Lower leg skin (tissue), 4 donors: ENCODE data around the gene PLCG2. TPM values are rescaled to one million over a fixed set of nuclear protein-coding genes. Genes with fewer than 3 reads are reported as not detected.
"Not testable (repeated sequence)": the region's sequence is repeated elsewhere in the genome, so short reads cannot be mapped to it uniquely, and the experiment has no call there.

Source experiments
- DNase-seq, 2 donors: peaks; one replicate each; pipeline ENCODE4 v3.0.0-alpha.2; 2019; ENCODE audit warnings: low spot score in 2 of 2
- H3K4me3 ChIP-seq: fragments of 200-600 bp; sonication (generic); 2 replicates; pipeline ENCODE4 v1.5.1; 2017; ENCODE audit warnings: mild to moderate bottlenecking, low read depth; ENCODE audit not compliant: poor library complexity, severe bottlenecking
- CTCF ChIP-seq, 3 donors: fragments of 450-650 bp; IDR thresholded peaks; one replicate each; pipeline ENCODE4 v1.5.1; 2016; ENCODE audit warnings: antibody characterized with exemption in 3 of 3, mild to moderate bottlenecking in 3 of 3, moderate library complexity in 2 of 3
- POLR2A ChIP-seq, 2 donors: fragments of 450-650 bp; IDR thresholded peaks; one replicate each; pipeline ENCODE4 v1.6.1; 2016 to 2017; ENCODE audit warnings: antibody characterized with exemption in 2 of 2, mild to moderate bottlenecking in 1 of 2, moderate library complexity in 1 of 2
- WGBS, 2 donors: methylation state at CpG; one replicate each; pipeline ENCODE4 v1.1.5; 2018; 5-methylcytosine and 5-hydroxymethylcytosine counted together
- intact Hi-C: fragments of 100-400 bp; cut with DNase I; formaldehyde crosslinking; loops from one replicate; pipeline ENCODE4 v1.15.0; 2023; ENCODE audit warnings: low total_unique reads
- total RNA-seq, 4 donors: library from RNA; depleted of rRNA; stranded (reverse); fragments of >200 nt; gene quantifications; one replicate each; pipeline ENCODE4 v1.1.0, GENCODE V29; 2016

The PLCG2 gene
- total RNA-seq, 4 donors from 2014 or later: 7.0 to 14.1 (median 10.2) TPM

- intact Hi-C loops: no loop called here
- WGBS, 2 donors: 80 to 91% methylated on average over 2 of the region's 2 CpGs
- no peak overlapping the region for H3K4me3 ChIP-seq
- DNase-seq: no peak
- TF ChIP-seq CTCF (IDR thresholded peaks at IDR 0.05): no peak
- no peak for TF ChIP-seq POLR2A (IDR thresholded peaks at IDR 0.05)
Observed at GRCh38 chr16:81796035-81796434, 16.9 kb downstream of the PLCG2 start.

DNA sequence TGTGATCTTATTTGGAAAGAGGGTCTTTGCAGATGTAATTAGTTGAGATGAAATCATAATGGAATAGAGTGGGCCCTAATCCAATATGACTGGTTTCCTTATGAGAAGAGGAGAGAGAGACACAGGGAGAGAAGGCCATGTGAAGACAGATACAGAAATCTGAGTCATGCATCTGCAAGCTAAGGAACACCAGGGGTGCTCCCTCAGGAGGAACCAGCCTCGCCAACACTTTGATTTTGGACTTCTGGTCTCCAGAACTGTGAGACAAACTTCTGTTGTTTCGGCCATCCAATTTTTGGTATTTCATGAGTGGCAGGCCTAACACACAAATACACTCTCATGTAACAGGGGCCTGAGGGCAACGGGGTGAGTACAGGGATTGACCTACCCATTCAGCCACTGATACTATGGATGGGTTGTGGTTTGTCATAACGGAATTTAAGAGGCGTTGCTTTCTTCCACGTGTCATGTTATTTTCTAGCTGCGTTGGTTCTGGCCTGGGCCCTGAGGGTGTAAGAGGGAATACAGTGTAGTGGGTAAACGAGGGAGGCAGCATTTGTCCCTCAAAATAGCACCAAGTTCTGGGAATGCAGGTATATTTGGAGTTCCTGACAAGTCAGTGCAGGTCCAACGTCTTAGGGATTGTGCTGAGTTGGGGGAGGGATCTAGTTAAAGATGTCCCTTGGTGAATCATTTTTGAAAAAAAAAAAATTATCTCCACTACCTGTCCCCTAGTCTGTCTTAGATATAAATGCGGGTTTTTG, 17.7 kb downstream of the PLCG2 start:
- no peak overlapping the region for H3K4me3 ChIP-seq
- TF ChIP-seq POLR2A (IDR thresholded peaks at IDR 0.05) (no peak), CTCF (IDR thresholded peaks at IDR 0.05) (no peak)
- intact Hi-C loops: no loop called here
- WGBS, 2 donors: 40 to 54% methylated on average over 10 of the region's 10 CpGs
- no peak for DNase-seq

DNA sequence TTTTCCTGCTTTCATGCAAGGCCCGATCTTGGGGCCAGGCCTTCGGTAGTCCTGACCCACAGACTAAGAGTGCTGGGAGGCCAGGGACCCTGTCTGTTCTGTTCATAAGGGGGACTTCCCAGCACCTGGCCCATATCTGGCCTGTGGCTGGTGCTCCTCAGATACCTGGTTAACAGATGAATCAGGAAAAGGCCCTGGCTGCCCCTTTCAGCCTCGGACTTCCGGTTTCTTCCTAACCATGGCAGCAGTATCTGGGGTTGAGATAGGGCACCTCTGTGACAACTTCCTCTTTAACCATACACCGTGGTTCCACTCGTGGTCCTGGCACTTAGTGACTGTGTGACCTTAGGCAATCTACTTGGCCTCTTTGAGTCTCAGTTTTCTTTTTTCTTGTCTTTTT, 18.4 kb downstream of the PLCG2 start:
- WGBS, 2 donors: 58 to 63% methylated on average over 6 of the region's 6 CpGs
- H3K4me3 ChIP-seq: no peak overlapping the region
- DNase-seq: no peak
- TF ChIP-seq POLR2A (IDR thresholded peaks at IDR 0.05) (no peak), CTCF (IDR thresholded peaks at IDR 0.05) (no peak)
- intact Hi-C loops: no loop called here

DNA sequence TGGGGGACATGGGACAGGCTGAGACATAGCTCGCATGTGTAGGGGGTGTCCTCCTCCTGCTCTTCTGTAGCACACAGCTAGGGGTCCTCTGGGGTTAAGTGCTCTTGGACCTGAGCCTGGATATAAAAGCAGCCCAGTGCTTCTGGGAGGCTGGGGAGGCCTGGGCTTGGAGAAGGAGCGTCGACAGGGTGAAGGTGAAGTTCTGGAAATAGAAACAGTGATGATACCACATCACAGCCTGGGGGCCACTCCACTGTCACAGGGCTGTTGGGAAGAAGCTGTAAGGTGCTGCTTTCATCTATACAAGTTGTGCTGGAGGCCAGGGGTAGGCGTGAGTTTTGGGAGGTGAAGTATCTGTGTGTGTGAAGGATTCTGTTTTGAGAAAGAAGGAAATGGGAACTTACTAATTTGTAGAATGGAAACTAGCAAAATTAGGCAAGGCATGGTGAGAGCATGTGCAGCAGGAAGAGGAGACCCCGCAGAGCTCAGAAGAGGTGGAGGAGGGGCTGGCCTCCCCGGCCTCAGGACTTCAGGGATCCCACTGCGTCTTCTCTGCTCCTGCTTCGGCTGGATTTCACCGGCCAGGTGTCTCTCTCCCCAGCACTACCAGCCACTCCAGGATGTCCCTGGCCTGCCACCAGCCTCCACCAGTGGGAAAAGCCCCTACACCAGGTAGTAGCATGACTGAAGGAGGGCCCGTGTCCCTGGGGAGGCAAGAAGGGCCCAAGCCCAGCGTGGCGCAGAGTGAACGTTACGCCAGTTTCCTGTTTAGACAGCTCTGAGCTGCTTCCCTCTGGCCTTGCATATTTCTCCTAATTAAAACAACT, 19.4 kb downstream of the PLCG2 start:
- no peak for DNase-seq
- no peak overlapping the region for H3K4me3 ChIP-seq
- WGBS, 2 donors: 55 to 57% methylated on average over 14 of the region's 14 CpGs
- intact Hi-C loops: no loop called here
- no peak for TF ChIP-seq CTCF (IDR thresholded peaks at IDR 0.05)
- TF ChIP-seq POLR2A (IDR thresholded peaks at IDR 0.05): no peak

- 66 to 73% methylated on average over 2 of the region's 2 CpGs for WGBS, 2 donors
- DNase-seq: no peak
- no peak for TF ChIP-seq CTCF (IDR thresholded peaks at IDR 0.05)
- TF ChIP-seq POLR2A (IDR thresholded peaks at IDR 0.05): no peak
- intact Hi-C loops: no loop called here
- H3K4me3 ChIP-seq: no peak overlapping the region
Observed at GRCh38 chr16:81799138-81799504, 20.0 kb downstream of the PLCG2 start.

GRCh38 chr16:81801724-81802123, 22.6 kb downstream of the PLCG2 start:
- DNase-seq, H3K4me3 ChIP-seq, intact Hi-C loops: not testable (repeated sequence)
- WGBS, 2 donors: 92 to 96% methylated on average over 5 of the region's 5 CpGs
